Astrocyte of the cerebellum (primary cell): Measurements from ENCODE around the gene CLDN6.
A peak's percentile ranks its signal among the peaks of the same experiment; 100 is the strongest.

ENCODE experiments used
- DNase-seq: peaks from one replicate; pipeline ENCODE4 v3.0.0-alpha.2; 2011; ENCODE audit warnings: low read depth
- H3K4me3 ChIP-seq: 2 replicates; pipeline ENCODE4 v1.5.1; 2011; ENCODE audit warnings: mild to moderate bottlenecking, low read depth, low read length, moderate library complexity
- CTCF ChIP-seq: IDR thresholded peaks from 2 replicates; pipeline ENCODE4 v1.5.1; 2012; ENCODE audit warnings: low read length, low read depth, moderate library complexity, mild to moderate bottlenecking; ENCODE audit errors: missing control alignments
- in situ Hi-C: cut with HindIII; loops from 2 replicates; pipeline ENCODE4 v1.10.0; 2017; ENCODE audit warnings: low sequenced_read_pairs

The CLDN6 gene

GRCh38 chr16:3049921-3050481 is 32.0 kb upstream of the CLDN6 start:
- in situ Hi-C loops: loop anchor here (5.0 kb wide), 1 partner anchor 77 kb away; no protein-coding TSS in a partner anchor
- DNase-seq: no peak
- H3K4me3 ChIP-seq: no peak overlapping the region
- no peak for TF ChIP-seq CTCF

GRCh38 chr16:3047387-3047720 is 29.4 kb upstream of the CLDN6 start:
- no peak overlapping the region for H3K4me3 ChIP-seq
- in situ Hi-C loops: loop anchor here (5.0 kb wide), 1 partner anchor 80 kb away; no protein-coding TSS in a partner anchor
- no peak for DNase-seq

GRCh38 chr16:3046641-3047386 is 28.8 kb upstream of the CLDN6 start:
- no peak for TF ChIP-seq CTCF
- no peak overlapping the region for H3K4me3 ChIP-seq

More at GRCh38 chr16:3047387-3047720, 29.4 kb upstream of the CLDN6 start:
- TF ChIP-seq CTCF: no peak

GRCh38 chr16:3045758-3046640 is 28.0 kb upstream of the CLDN6 start, which contains the start of gene MMP25:
MMP25 (plus strand) TSS chr16:3046561; CDS start chr16:3046918, 357 bp downstream.
- no peak for DNase-seq
- in situ Hi-C loops: loop anchor here (5.0 kb wide), 1 partner anchor 81 kb away; no protein-coding TSS in a partner anchor
- peak within 1 kb of the TSS; percentile 39 for H3K4me3 ChIP-seq
- no peak for TF ChIP-seq CTCF

More at GRCh38 chr16:3046641-3047386, 28.8 kb upstream of the CLDN6 start:
- DNase-seq: no peak
- in situ Hi-C loops: loop anchor here (5.0 kb wide), 1 partner anchor 80 kb away; no protein-coding TSS in a partner anchor

- in situ Hi-C loops: loop anchor here (5.0 kb wide), 1 partner anchor 83 kb away; no protein-coding TSS in a partner anchor
- DNase-seq: no peak
- H3K4me3 ChIP-seq: no peak overlapping the region
- no peak for TF ChIP-seq CTCF
Observed at GRCh38 chr16:3044708-3045107, 26.7 kb upstream of the CLDN6 start.

GRCh38 chr16:3042376-3042775 is 24.4 kb upstream of the CLDN6 start:
- in situ Hi-C loops: no loop called here
- no peak for DNase-seq
- no peak overlapping the region for H3K4me3 ChIP-seq
- TF ChIP-seq CTCF: no peak
